GM21526 (cell line): ENCODE measurements around the gene PI3.
"Not testable (repeated sequence)": the region's sequence is repeated elsewhere in the genome, so short reads cannot be mapped to it uniquely, and the experiment has no call there.

Experiments
- ATAC-seq: cut with Tn5 transposase; IDR thresholded peaks from one replicate; pipeline ENCODE4 v1.9.1; 2021; ENCODE audit warnings: moderate library complexity; ENCODE audit not compliant: unreplicated experiment, low FRiP score

PI3 gene, protein sequence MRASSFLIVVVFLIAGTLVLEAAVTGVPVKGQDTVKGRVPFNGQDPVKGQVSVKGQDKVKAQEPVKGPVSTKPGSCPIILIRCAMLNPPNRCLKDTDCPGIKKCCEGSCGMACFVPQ

DNA sequence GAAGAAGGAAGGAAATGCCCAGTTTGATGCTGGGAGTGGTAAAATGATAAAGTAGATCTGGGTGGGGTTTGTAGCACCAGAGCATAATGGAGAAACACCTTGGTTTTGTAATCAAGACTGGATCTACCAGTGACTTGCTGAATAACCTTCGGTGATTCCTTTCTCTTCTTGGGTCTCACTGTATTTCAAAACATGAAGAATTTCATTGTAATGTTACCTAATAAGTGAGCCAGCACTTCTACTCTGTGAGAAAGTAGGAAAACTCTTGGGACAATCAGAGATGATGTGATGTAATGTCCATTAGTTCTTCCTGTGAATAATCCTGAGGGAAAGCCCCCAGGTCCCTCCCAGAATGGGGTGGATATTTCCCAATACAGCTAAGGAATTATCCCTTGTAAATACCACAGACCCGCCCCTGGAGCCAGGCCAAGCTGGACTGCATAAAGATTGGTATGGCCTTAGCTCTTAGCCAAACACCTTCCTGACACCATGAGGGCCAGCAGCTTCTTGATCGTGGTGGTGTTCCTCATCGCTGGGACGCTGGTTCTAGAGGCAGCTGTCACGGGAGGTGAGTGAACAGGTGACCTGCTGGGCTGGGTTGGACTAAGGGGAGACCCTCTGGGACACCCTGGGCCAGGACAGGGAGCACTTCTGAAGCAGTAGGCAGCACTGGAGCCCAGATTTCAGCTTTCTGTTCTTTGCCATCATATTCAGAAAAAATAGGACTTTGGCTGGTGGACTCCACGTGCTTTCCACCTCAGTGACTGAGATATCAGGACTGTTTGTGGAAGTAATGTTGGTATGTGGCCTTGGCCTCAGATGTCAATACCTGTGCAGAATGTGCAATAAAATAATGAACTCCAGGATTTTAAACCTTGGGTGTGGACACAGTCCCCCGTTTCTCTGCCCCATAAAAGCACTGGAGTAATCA lies at the start of gene PI3:
PI3 (plus strand) TSS at position 469 of the 931 bp plus-strand sequence; CDS start at position 490, 21 bp downstream.
- ATAC-seq: no peak

GRCh38 chr20:45128099-45128498 lies 46.6 kb upstream of the PI3 start:
- no peak for ATAC-seq

- no peak for ATAC-seq
These were observed 37.8 kb upstream of the PI3 start for GRCh38 chr20:45136911-45137310.

DNA sequence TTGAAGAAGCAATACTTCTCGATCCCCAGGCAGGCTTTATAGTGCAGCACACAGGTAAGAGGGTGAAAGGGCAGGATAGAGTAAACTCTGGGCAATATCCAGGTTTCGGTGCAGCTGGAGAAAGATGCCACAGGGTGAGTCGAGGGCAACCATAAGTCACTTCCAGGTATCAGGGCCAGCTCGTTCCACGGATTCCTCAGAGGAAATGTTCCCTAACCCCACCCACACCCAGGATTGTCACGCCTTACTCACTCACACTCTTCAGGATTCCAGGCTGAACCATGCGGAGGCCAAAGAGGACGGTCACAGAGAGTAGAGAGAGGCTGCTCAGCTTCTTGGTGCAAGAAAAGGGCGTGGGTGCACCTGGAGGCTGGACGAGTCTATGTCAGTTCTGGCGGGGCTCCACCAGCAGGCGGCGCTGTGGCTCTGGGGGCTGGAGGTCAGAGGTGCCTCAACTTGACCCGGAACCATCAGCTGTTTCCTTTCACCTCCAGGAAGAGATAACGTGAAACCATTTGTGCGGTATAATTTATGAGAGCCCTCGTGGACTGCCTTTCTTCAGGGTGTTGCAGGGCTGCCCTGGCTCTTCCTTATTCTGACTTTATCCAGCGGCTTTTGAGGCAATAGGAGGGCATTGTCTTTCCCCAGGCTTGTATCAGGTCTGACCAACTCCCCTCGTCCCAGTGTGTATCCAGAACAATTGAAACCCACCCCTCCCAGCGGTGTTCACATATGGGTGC lies 36.0 kb upstream of the PI3 start:
- ATAC-seq: no peak

GRCh38 chr20:45139733-45140375 lies 34.8 kb upstream of the PI3 start:
- ATAC-seq: not testable (repeated sequence)

GRCh38 chr20:45140836-45141235 lies 33.9 kb upstream of the PI3 start:
- ATAC-seq: no peak

DNA sequence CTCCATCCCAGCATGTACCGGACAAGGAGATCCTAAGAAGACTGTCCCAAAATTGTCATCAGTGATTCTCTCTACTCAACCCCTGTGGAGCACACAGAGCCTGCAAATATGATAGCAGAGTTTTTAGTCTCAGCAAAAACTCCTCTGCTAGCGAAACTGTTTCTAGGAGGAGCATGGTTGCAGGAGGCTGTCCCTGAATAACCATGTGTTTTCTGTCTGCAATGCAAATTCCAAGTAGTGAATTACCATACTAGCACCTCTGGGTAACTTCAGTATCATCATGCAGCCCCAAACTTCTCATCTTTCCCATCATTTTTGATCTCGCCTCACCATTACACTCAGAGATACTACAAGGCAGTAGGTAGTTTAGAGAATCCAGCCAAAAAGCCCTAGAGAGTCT lies 25.6 kb upstream of the PI3 start:
- no peak for ATAC-seq

- no peak for ATAC-seq
These were observed 22.3 kb upstream of the PI3 start for GRCh38 chr20:45152405-45152804.

- no peak for ATAC-seq
These were observed 21.6 kb upstream of the PI3 start for GRCh38 chr20:45153147-45153546.

- ATAC-seq: no peak
These were observed 20.9 kb upstream of the PI3 start for GRCh38 chr20:45153752-45154151.

- ATAC-seq: no peak
These were observed 20.5 kb upstream of the PI3 start for GRCh38 chr20:45154183-45154582.

- ATAC-seq: not testable (repeated sequence)
These were observed 19.9 kb upstream of the PI3 start for GRCh38 chr20:45154794-45155193.

DNA sequence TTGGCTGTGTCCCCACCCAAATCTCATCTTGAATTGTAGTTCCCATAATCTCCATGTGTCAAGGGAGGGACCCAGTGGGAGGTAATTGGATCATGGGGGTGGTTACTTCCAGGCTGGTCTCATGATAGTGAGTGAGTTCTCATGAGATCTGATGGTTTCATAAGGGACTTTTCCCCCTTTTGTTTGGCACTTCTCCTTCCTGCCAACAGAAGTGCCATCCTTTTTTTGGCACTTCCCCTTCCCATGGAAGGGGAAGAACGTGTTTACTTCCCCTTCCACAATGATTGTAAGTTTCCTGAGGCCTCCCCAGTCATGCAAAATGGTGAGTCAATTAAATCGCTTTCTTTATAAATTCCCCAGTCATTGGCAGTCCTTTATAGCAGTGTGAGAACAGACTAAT lies 18.0 kb upstream of the PI3 start:
- ATAC-seq: no peak

- no peak for ATAC-seq
These were observed 16.7 kb upstream of the PI3 start for GRCh38 chr20:45157962-45158361.

- no peak for ATAC-seq
These were observed 11.5 kb upstream of the PI3 start for GRCh38 chr20:45163083-45163803.

DNA sequence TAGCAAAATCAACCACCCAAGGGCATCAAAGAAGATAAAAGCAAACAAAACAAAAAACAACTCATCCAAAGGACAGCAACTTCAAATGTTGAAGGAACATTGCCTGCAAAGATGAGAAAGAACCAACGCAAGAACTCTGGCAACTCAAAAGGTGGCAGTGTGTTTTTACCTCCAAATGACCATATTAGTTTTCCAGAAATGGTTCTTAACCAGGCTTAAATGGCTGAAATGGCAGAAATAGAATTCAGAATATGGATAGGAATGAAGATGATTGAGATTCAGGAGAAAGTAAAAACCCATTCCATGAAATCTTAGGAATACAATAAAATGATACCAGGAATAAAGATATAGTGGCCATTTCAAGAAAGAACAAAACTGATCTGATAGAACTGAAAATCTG lies 9.8 kb upstream of the PI3 start:
- ATAC-seq: no peak

- ATAC-seq: no peak
These were observed 1.2 kb upstream of the PI3 start for GRCh38 chr20:45173522-45173921.

DNA sequence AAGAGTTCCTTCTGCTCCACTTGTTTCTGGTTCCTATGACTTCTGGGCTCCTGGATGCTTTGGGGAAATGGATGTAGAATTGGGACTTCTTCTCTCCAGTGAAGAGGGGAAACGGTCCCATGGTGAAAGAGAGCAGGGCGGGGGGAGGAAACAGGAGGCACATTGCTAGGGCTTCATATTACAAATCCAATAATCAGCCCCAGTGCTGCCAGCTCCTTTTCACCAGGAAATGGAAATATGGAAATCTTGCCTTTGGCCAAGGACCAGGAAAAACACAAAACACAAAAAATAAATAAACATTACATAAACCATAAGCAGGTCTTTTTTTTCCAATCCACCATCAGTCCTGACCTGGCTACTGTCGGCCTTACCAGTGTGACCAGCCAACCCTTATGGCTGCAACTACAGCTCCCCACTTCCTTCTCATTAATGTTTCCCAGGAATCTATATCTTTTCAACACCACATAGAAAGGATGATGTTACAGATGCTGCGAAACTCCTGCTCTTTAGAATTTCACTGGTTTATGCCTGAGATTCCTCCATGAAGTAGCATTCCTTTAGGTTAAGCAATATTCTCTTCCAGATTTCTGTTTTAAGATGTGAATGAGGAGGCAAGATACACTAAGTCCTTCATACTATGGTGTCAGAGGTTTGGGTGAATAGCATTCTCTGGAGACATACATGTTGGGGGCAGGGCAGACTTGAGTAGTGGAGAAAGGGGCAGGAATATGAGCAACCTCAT lies 2.0 kb downstream of the PI3 start:
- no peak for ATAC-seq

DNA sequence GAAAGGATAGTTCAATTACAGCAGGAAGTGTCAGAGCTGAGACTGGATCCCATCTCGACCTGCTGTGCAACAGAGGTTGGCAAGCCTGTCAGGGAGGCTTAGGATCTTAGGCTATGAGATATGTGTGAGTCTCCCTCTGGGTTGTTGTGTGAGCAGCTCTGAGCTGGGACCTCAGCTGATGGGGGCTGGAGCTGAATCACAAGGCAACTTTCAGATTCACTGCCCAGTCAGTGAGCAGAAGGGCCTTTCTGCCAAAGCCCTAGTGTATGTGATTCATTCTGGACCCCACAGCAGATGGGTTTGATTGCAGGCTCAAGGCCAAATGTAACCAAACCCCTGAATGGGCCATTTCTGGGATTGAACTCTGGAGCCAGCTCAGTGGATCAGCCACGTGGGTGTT lies 4.5 kb downstream of the PI3 start:
- ATAC-seq: no peak

DNA sequence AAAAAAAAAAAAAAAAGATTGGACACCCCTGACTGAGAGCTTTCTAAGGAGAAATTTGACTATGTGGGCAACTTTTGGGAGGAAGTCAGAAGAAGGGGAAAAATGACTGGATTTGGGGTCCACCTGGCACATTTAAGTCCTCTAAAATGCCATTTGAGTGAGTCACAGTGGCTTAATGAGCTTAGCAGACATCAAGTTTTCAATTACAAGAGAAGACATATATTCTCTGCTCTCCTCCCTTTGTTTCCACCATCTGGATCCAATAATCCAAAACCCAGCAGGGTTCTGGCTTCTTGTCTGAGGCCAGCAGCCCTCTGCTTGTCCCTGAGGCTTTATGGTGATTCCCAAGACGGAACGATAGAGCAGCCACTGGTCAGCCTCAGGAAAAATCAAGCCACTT lies 6.9 kb downstream of the PI3 start:
- ATAC-seq: no peak
